ENCODE measurements around the gene IRF2BPL.

Gene IRF2BPL

GRCh38 chr14:77007183-77007974 lies 21.1 kb downstream of the IRF2BPL start:
- Histone ChIP-seq H3K14ac (ENCODE audit: low read length) (peak overlapping the region; percentile 36), H2AK5ac (ENCODE audit: low read length) (peak overlapping the region; percentile 42), H3K18ac (ENCODE audit: low read length) (peak overlapping the region; percentile 42), H2AFZ (ENCODE audit: insufficient read depth, low read length, poor library complexity) (no peak overlapping the region), H3K4me3 (ENCODE audit: low read depth, low read length) (no peak overlapping the region), H3K4me2 (ENCODE audit: low read length) (peak overlapping the region; percentile 31), H3K9ac (ENCODE audit: low read length) (no peak overlapping the region), H3K36me3 (ENCODE audit: control insufficient read depth in 1 of 2, insufficient read depth in 2 of 2, low read length in 2 of 2) (no peaks in the 10 kb centered on the region), H3K27ac (ENCODE audit: low read depth, low read length) (peak overlapping the region; percentile 40), H2BK12ac (ENCODE audit: low read length) (peak overlapping the region; percentile 89), H2BK5ac (ENCODE audit: low read depth, low read length, poor library complexity) (peak overlapping the region; percentile 23), H4K12ac (ENCODE audit: low read depth, low read length) (no peak overlapping the region), H3K27me3 (ENCODE audit: insufficient read depth, low read length) (no peaks in the 10 kb centered on the region), H3K79me1 (ENCODE audit: low read length) (peaks cover 21% of the 10 kb centered on the region), H3K9me3 (ENCODE audit: insufficient read depth, low read depth, low read length) (no peaks in the 10 kb centered on the region), H3K79me2 (ENCODE audit: control insufficient read depth, insufficient read depth, low read length, poor library complexity) (no peaks in the 10 kb centered on the region), H3K4ac (ENCODE audit: low read depth, low read length) (no peak overlapping the region), H3K23ac (ENCODE audit: low read length) (no peak overlapping the region), H2BK120ac (ENCODE audit: insufficient read depth, low read length, poor library complexity) (peak overlapping the region; percentile 54), H4K8ac (ENCODE audit: low read depth, low read length) (no peak overlapping the region), H4K91ac (ENCODE audit: low read depth, low read length) (peak overlapping the region; percentile 73), H3K4me1 (ENCODE audit: control insufficient read depth in 1 of 2, insufficient read depth in 2 of 2, low read length in 2 of 2) (peaks cover 35 to 44% of the 10 kb centered on the region in 2 experiments)
- WGBS (ENCODE audit: extremely low coverage, insufficient coverage, insufficient read length), result no CpG with 5 or more reads among the region's 18 CpGs
- DNase-seq, result no peak

- no peak overlapping the region for H3K27ac ChIP-seq (ENCODE audit: low read depth, low read length)
- H4K91ac ChIP-seq (ENCODE audit: low read depth, low read length), result no peak overlapping the region
- H3K4ac ChIP-seq (ENCODE audit: low read depth, low read length), result no peak overlapping the region
- DNase-seq, result no peak
- H3K23ac ChIP-seq (ENCODE audit: low read length), result no peak overlapping the region
- peaks cover 35 to 41% of the 10 kb centered on the region in 2 experiments for H3K4me1 ChIP-seq (ENCODE audit: control insufficient read depth in 1 of 2, insufficient read depth in 2 of 2, low read length in 2 of 2)
- no peaks in the 10 kb centered on the region for H3K9me3 ChIP-seq (ENCODE audit: insufficient read depth, low read depth, low read length)
- no peaks in the 10 kb centered on the region for H3K27me3 ChIP-seq (ENCODE audit: insufficient read depth, low read length)
- peak overlapping the region; percentile 30 for H2BK120ac ChIP-seq (ENCODE audit: insufficient read depth, low read length, poor library complexity)
- peaks cover 19% of the 10 kb centered on the region for H3K79me1 ChIP-seq (ENCODE audit: low read length)
- H4K12ac ChIP-seq (ENCODE audit: low read depth, low read length), result no peak overlapping the region
- WGBS (ENCODE audit: extremely low coverage, insufficient coverage, insufficient read length), result no CpG with 5 or more reads among the region's 9 CpGs
- peak overlapping the region; percentile 25 for H3K18ac ChIP-seq (ENCODE audit: low read length)
- H3K4me3 ChIP-seq (ENCODE audit: low read depth, low read length), result no peak overlapping the region
- no peak overlapping the region for H3K9ac ChIP-seq (ENCODE audit: low read length)
- H3K14ac ChIP-seq (ENCODE audit: low read length), result no peak overlapping the region
- H3K36me3 ChIP-seq (ENCODE audit: control insufficient read depth in 1 of 2, insufficient read depth in 2 of 2, low read length in 2 of 2), result no peaks in the 10 kb centered on the region
- H3K79me2 ChIP-seq (ENCODE audit: control insufficient read depth, insufficient read depth, low read length, poor library complexity), result no peaks in the 10 kb centered on the region
- no peak overlapping the region for H4K8ac ChIP-seq (ENCODE audit: low read depth, low read length)
- no peak overlapping the region for H2BK5ac ChIP-seq (ENCODE audit: low read depth, low read length, poor library complexity)
- H2AK5ac ChIP-seq (ENCODE audit: low read length), result no peak overlapping the region
- no peak overlapping the region for H3K4me2 ChIP-seq (ENCODE audit: low read length)
- no peak overlapping the region for H2AFZ ChIP-seq (ENCODE audit: insufficient read depth, low read length, poor library complexity)
- peak overlapping the region; percentile 70 for H2BK12ac ChIP-seq (ENCODE audit: low read length)
Measured at GRCh38 chr14:77006132-77006531, 22.4 kb downstream of the IRF2BPL start.

GRCh38 chr14:77005559-77005958 lies 22.9 kb downstream of the IRF2BPL start:
- Histone ChIP-seq H2AFZ (ENCODE audit: insufficient read depth, low read length, poor library complexity) (no peak overlapping the region), H4K12ac (ENCODE audit: low read depth, low read length) (no peak overlapping the region), H3K36me3 (ENCODE audit: control insufficient read depth in 1 of 2, insufficient read depth in 2 of 2, low read length in 2 of 2) (no peaks in the 10 kb centered on the region), H2BK12ac (ENCODE audit: low read length) (no peak overlapping the region), H3K4me3 (ENCODE audit: low read depth, low read length) (no peak overlapping the region), H3K4ac (ENCODE audit: low read depth, low read length) (no peak overlapping the region), H2AK5ac (ENCODE audit: low read length) (no peak overlapping the region), H3K18ac (ENCODE audit: low read length) (no peak overlapping the region), H3K23ac (ENCODE audit: low read length) (no peak overlapping the region), H2BK5ac (ENCODE audit: low read depth, low read length, poor library complexity) (no peak overlapping the region), H3K27me3 (ENCODE audit: insufficient read depth, low read length) (no peaks in the 10 kb centered on the region), H4K8ac (ENCODE audit: low read depth, low read length) (no peak overlapping the region), H3K14ac (ENCODE audit: low read length) (no peak overlapping the region), H4K91ac (ENCODE audit: low read depth, low read length) (no peak overlapping the region), H3K79me2 (ENCODE audit: control insufficient read depth, insufficient read depth, low read length, poor library complexity) (no peaks in the 10 kb centered on the region), H3K9ac (ENCODE audit: low read length) (no peak overlapping the region), H3K4me1 (ENCODE audit: control insufficient read depth in 1 of 2, insufficient read depth in 2 of 2, low read length in 2 of 2) (peaks cover 35 to 42% of the 10 kb centered on the region in 2 experiments), H3K9me3 (ENCODE audit: insufficient read depth, low read depth, low read length) (no peaks in the 10 kb centered on the region), H3K27ac (ENCODE audit: low read depth, low read length) (no peak overlapping the region), H3K4me2 (ENCODE audit: low read length) (no peak overlapping the region), H2BK120ac (ENCODE audit: insufficient read depth, low read length, poor library complexity) (no peak overlapping the region), H3K79me1 (ENCODE audit: low read length) (peaks cover 19% of the 10 kb centered on the region)
- no peak for DNase-seq
- no CpG with 5 or more reads among the region's 3 CpGs for WGBS (ENCODE audit: extremely low coverage, insufficient coverage, insufficient read length)

- Histone ChIP-seq H3K79me2 (ENCODE audit: control insufficient read depth, insufficient read depth, low read length, poor library complexity) (no peaks in the 10 kb centered on the region), H2BK12ac (ENCODE audit: low read length) (peak overlapping the region; percentile 34), H2AK5ac (ENCODE audit: low read length) (peak overlapping the region; percentile 27), H3K4me1 (ENCODE audit: control insufficient read depth in 1 of 2, insufficient read depth in 2 of 2, low read length in 2 of 2) (peaks cover 35 to 46% of the 10 kb centered on the region in 2 experiments), H3K27me3 (ENCODE audit: insufficient read depth, low read length) (no peaks in the 10 kb centered on the region), H2BK120ac (ENCODE audit: insufficient read depth, low read length, poor library complexity) (no peak overlapping the region), H3K4me3 (ENCODE audit: low read depth, low read length) (no peak overlapping the region), H3K27ac (ENCODE audit: low read depth, low read length) (peak overlapping the region; percentile 24), H3K14ac (ENCODE audit: low read length) (no peak overlapping the region), H4K12ac (ENCODE audit: low read depth, low read length) (no peak overlapping the region), H2AFZ (ENCODE audit: insufficient read depth, low read length, poor library complexity) (no peak overlapping the region), H4K8ac (ENCODE audit: low read depth, low read length) (no peak overlapping the region), H4K91ac (ENCODE audit: low read depth, low read length) (no peak overlapping the region), H3K36me3 (ENCODE audit: control insufficient read depth in 1 of 2, insufficient read depth in 2 of 2, low read length in 2 of 2) (no peaks in the 10 kb centered on the region), H3K23ac (ENCODE audit: low read length) (no peak overlapping the region), H3K18ac (ENCODE audit: low read length) (no peak overlapping the region), H3K79me1 (ENCODE audit: low read length) (peaks cover 19% of the 10 kb centered on the region), H3K9me3 (ENCODE audit: insufficient read depth, low read depth, low read length) (no peaks in the 10 kb centered on the region), H3K9ac (ENCODE audit: low read length) (no peak overlapping the region), H2BK5ac (ENCODE audit: low read depth, low read length, poor library complexity) (no peak overlapping the region), H3K4me2 (ENCODE audit: low read length) (peak overlapping the region; percentile 27), H3K4ac (ENCODE audit: low read depth, low read length) (no peak overlapping the region)
- peak; percentile 84 for DNase-seq
- WGBS (ENCODE audit: extremely low coverage, insufficient coverage, insufficient read length), result no CpG with 5 or more reads among the region's 9 CpGs
Measured at GRCh38 chr14:77004711-77005460, 23.6 kb downstream of the IRF2BPL start.
